HFF-Myc (cell line): Measurements from ENCODE around the gene DENND2D.

Experiments
- DNase-seq: peaks from one replicate; pipeline ENCODE4 v3.0.0-alpha.2; 2011; ENCODE audit warnings: low read depth; ENCODE audit errors: extremely low read depth
- H3K4me3 ChIP-seq: replicated peaks from 2 replicates; pipeline ENCODE4 v1.5.1; 2011; ENCODE audit warnings: low read depth, mild to moderate bottlenecking, control low read depth, low read length
- CTCF ChIP-seq: IDR thresholded peaks from 2 replicates; pipeline ENCODE4 v1.5.1; 2012; ENCODE audit warnings: mild to moderate bottlenecking, low read depth, low read length, control low read depth; ENCODE audit errors: missing control alignments

DENND2D gene

GRCh38 chr1:111157431-111157830, 43.0 kb downstream of the DENND2D start:
- H3K4me3 ChIP-seq = no peak overlapping the region
- no peak for TF ChIP-seq CTCF
- no peak for DNase-seq

GRCh38 chr1:111154021-111154999, 46.1 kb downstream of the DENND2D start:
- no peak for TF ChIP-seq CTCF
- no peak for DNase-seq
- H3K4me3 ChIP-seq = no peak overlapping the region

- DNase-seq = no peak
- H3K4me3 ChIP-seq = no peak overlapping the region
- TF ChIP-seq CTCF = no peak
Observed at GRCh38 chr1:111151838-111152237, 48.6 kb downstream of the DENND2D start.

- no peak for TF ChIP-seq CTCF
- H3K4me3 ChIP-seq = no peak overlapping the region
Observed at GRCh38 chr1:111148376-111148881, 52.0 kb downstream of the DENND2D start.

GRCh38 chr1:111147948-111148347, 52.5 kb downstream of the DENND2D start:
- no peak for TF ChIP-seq CTCF
- DNase-seq = no peak
- H3K4me3 ChIP-seq = no peak overlapping the region

More at GRCh38 chr1:111148376-111148881, 52.0 kb downstream of the DENND2D start:
- DNase-seq = no peak

- H3K4me3 ChIP-seq = no peak overlapping the region
- TF ChIP-seq CTCF = no peak
- no peak for DNase-seq
Observed at GRCh38 chr1:111145963-111146768, 54.3 kb downstream of the DENND2D start.
